NCI-H446 (cell line): Measurements from ENCODE around the gene ALG9.

Experiments
- DNase-seq, 2 experiments: peaks; one replicate each; lab custom pipeline; 2025; lab: John Stamatoyannopoulos, UW

Gene ALG9

GRCh38 chr11:111835665-111836064, 35.7 kb downstream of the ALG9 start:
- DNase-seq = no peak

- no peak for DNase-seq
Measured at GRCh38 chr11:111834432-111835163, 36.8 kb downstream of the ALG9 start.

GRCh38 chr11:111833524-111833923, 37.9 kb downstream of the ALG9 start:
- DNase-seq = peak in 1 of 2 experiments; percentile 53

GRCh38 chr11:111829185-111829968, 42.0 kb downstream of the ALG9 start:
- DNase-seq = no peak

GRCh38 chr11:111826322-111826950, 44.9 kb downstream of the ALG9 start:
- no peak for DNase-seq

- no peak for DNase-seq
Measured at GRCh38 chr11:111823629-111824028, 47.8 kb downstream of the ALG9 start.

GRCh38 chr11:111823131-111823530, 48.2 kb downstream of the ALG9 start:
- DNase-seq = no peak

GRCh38 chr11:111819829-111820237, 51.5 kb downstream of the ALG9 start:
- DNase-seq = no peak

GRCh38 chr11:111819161-111819828, 52.1 kb downstream of the ALG9 start:
- DNase-seq = no peak

- no peak for DNase-seq
Measured at GRCh38 chr11:111815489-111815888, 55.9 kb downstream of the ALG9 start.

- DNase-seq = no peak
Measured at GRCh38 chr11:111814557-111815320, 56.6 kb downstream of the ALG9 start.

GRCh38 chr11:111814106-111814505, 57.3 kb downstream of the ALG9 start:
- no peak for DNase-seq

GRCh38 chr11:111812211-111812610, 59.2 kb downstream of the ALG9 start:
- DNase-seq = no peak

- no peak for DNase-seq
Measured at GRCh38 chr11:111811445-111811844, 59.9 kb downstream of the ALG9 start.

GRCh38 chr11:111808834-111809233, 62.5 kb downstream of the ALG9 start:
- DNase-seq = no peak

- DNase-seq = no peak
Measured at GRCh38 chr11:111808063-111808588, 63.3 kb downstream of the ALG9 start.

GRCh38 chr11:111807076-111807475, 64.3 kb downstream of the ALG9 start:
- no peak for DNase-seq

- no peak for DNase-seq
Measured at GRCh38 chr11:111801135-111801534, 70.2 kb downstream of the ALG9 start.

- no peak for DNase-seq
Measured at GRCh38 chr11:111798279-111798678, 73.1 kb downstream of the ALG9 start.

- peak; percentile 97 to 98 for DNase-seq
Measured at GRCh38 chr11:111797145-111797581, 74.2 kb downstream of the ALG9 start.

- peak; percentile 98 for DNase-seq
Measured at GRCh38 chr11:111796696-111797095, 74.7 kb downstream of the ALG9 start.
